Measurements from ENCODE around the gene TUT7.

Gene TUT7

GRCh38 chr9:86252870-86253269 is 101.3 kb downstream of the TUT7 start:
- no peak for DNase-seq (ENCODE audit: low read depth)

- DNase-seq (ENCODE audit: low read depth), result no peak
Measured at GRCh38 chr9:86250123-86250522, 104.1 kb downstream of the TUT7 start.

- DNase-seq (ENCODE audit: low read depth), result no peak
Measured at GRCh38 chr9:86248746-86249145, 105.5 kb downstream of the TUT7 start.

DNA sequence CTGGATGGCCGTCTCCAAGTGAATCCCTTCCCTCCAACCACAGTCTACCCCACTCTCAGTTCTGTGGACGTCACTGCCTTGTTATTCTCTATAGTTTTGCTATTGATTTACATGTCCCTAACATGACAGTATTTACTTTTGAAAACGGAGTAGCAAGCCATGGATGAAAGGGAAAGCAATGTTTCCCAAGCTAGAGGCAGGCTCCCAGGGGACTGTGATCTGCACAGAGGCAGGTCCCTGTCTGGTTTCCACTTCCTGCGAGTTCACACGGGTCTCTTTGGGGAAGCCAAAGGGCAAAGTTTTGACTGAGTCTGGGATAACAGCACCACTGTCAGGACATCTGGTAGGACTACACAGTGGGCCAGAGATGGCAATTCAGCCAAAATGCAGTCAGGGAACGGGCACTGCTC is 107.5 kb downstream of the TUT7 start:
- no peak for DNase-seq (ENCODE audit: low read depth)

DNA sequence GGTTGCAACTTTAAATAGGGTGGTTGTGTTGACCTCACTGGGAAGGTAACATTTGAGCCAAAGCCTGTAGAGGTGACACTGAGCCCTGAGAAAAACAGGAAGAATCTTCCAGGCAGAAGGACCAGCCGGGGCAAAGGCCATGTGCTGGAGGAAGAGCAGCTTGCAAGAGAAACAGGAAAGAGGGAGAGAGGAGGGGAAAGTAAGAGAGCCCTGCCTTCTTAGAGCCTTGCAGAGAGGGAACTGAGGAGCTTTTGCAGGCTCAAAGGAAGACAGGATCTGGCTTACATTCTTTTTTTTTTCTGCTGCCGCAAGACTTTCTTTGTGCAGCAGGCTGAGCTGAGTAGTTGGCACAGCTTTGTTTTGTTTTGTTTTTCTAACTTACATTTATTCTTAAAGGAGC is 112.1 kb downstream of the TUT7 start:
- no peak for DNase-seq (ENCODE audit: low read depth)

- no peak for DNase-seq (ENCODE audit: low read depth)
Measured at GRCh38 chr9:86241216-86241615, 113.0 kb downstream of the TUT7 start.

- no peak for DNase-seq (ENCODE audit: low read depth)
Measured at GRCh38 chr9:86238861-86239770, 115.1 kb downstream of the TUT7 start.
